Hematopoietic multipotent progenitor cell (in vitro differentiated cells): ENCODE results near the gene PAMR1. TPM values are rescaled to one million over a fixed set of nuclear protein-coding genes. Genes with fewer than 3 reads are reported as not detected.
"Not testable (repeated sequence)": the region's sequence is repeated elsewhere in the genome, so short reads cannot be mapped to it uniquely, and the experiment has no call there.

Experiments
- DNase-seq, 3 donors: peaks; one replicate each; pipeline ENCODE4 v3.0.0-alpha.2; 2011 to 2015; ENCODE audit warnings: low read depth in 2 of 3, low spot score in 2 of 3
- total RNA-seq: library from RNA; depleted of rRNA; stranded (reverse); fragments of >200 nt; gene quantifications from one replicate; pipeline ENCODE4 v1.2.3, GENCODE V29; 2012

The PAMR1 gene
- total RNA-seq, 1 donor = not detected

DNA sequence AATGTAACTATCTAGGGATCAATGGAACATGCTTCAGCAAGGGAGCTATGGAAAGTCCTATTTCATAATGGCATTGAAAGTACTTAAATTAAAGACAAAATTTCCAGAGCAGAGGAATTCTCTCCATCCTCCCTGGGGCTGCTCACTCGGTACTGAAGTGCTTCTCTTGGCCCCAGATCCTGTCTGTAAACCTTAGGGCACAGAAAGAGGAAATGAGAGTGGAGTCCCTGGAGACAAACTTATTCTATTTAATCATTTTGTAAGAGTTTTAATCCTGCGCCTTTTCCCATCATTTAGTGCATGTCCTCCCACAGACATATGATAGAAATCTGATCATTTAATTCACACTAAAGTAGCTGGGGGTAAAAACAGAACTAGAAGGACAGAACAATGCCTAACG is 20.9 kb upstream of the PAMR1 start:
- no peak for DNase-seq

DNA sequence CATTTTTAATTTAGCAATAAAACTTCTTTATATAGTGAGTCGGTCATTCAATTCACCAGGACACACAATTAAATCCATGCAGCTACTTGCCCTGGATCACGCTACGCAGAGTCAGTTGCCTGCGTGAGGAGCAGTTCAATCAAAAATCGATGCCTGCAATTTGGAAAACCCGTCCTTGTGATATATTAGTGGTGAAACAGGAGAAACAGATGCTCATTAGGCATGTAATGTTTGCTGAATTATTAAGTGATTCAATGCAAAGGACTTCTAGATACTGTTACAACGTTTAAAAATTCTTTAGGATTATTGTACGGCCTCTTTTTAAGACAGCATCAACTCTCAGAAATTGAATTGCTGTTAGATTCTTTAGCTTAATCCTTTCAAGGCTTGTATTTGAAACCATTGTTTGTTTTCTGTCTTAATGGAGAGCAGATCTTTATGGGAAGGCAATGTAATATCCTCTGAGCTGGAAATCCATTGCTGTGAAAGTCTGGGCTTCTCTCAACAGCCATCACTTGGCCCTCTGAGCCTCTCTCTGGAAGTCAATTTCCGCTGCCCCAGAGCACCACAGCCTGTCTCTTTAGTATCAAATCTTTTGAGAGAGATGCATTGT is 20.1 kb upstream of the PAMR1 start:
- DNase-seq = no peak

DNA sequence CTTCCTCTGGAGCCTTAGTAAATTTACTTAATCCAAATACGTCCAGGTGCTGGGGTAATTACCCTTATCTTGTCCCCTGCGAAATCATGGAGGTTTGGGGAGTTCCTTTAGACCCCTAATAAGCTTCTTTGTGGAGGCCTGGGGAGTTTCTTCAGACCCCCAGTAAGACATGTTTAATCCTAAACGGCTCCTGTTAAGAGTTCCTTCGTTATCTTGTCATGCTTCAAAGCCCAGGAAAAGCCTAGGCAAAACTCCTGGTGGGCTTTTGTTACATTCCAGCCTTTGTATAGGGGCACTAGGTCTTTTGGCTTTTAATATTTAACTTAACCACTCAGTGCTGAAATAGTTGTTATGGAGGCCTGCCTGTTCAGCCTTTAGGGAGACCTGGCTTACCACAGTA is 18.1 kb upstream of the PAMR1 start:
- DNase-seq = no peak

DNA sequence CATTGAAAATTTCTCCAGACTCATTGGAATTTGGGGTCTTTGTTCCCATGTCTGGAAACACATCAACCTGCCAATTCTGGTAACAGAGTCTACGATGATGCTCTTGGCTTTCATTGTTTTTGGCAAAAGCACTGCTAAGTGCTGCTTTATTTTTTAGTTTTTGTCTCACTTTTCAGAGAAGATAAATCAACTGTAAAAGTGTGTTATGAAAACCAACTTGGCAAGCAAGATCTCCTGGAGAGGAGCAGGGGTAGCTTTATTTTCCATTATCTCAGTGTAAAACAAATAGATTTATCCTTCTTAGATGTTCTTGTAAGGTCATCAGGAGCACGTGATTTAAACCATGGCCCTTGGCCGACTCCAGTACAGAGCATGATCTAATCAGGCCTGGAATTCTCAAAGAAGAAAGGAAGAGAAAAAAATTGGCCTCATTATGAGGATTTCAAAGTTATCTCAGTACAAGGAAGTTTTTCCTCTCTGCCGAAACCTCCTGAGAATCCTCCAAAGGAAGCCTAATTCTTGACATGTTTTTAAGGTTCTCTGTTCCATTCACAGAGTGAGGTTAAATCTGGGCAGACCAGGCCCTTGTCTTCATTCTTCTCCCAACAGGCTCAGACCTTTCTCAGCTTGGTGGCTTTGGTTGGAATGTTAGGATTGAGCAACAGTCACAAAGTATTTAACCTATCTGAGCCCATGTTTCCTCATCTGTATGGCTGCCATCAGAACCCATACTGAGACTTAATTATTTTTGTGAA is 16.4 kb upstream of the PAMR1 start:
- DNase-seq = no peak

DNA sequence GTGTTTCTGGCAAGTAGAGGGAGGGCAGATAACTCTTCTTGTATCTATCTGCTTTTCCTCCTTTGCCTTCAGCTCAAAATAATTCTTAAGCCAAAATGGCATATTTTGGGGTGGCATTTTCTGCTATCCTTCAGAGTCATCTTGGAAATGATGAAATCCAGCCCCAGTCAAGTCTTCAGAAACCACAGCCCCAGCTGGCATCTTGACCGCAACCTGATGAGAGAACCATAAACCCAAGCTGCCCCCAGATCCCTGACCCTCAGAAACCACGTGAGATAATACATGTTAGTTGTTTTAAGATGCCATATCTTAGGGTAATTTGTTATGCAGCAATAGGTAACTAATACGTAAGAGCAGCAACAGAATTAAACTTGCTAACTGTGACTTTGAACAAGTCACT is 15.1 kb upstream of the PAMR1 start:
- DNase-seq = no peak

DNA sequence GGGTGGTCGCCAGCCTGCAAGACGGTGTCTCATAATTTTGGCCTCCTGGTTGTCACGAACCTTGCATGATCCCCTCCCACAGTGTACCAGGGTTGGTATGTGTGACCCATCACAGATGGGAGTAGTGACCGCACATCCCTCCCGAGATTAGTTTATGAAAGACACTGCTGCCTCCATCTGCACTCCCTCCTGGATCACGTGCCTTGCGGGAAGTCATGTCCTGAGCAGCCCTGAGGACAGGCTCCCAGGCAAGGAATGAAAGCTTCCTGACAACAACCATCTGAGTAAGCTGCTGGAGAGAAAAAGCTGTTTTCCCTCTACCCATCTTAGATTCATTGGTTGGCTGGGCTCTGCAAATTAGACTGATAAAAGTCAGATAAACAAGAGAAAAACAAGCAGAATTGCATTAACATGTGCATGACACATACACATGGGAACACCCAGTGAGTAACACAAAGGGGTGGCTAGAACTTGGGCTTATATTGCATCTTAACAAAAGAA is 14.4 kb upstream of the PAMR1 start:
- DNase-seq = no peak

DNA sequence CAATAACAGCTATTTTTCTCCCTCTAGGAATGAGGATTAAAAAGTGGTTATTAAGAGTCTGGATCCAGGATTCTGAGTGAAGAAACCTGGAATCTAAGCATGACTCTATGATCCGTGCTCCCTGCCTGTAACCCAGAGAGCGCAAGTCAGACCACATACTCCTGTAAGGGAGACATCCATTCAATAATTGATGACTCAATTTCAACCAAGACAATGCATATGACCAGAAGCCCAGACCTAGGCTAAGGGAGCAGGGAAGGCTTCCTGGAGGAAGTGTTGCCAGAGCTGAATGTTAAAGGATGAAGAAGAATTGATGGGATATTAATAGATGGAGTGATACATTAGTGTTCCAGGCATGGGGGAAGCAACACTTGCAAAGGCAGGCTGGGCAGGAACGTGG is 13.8 kb upstream of the PAMR1 start:
- no peak for DNase-seq

DNA sequence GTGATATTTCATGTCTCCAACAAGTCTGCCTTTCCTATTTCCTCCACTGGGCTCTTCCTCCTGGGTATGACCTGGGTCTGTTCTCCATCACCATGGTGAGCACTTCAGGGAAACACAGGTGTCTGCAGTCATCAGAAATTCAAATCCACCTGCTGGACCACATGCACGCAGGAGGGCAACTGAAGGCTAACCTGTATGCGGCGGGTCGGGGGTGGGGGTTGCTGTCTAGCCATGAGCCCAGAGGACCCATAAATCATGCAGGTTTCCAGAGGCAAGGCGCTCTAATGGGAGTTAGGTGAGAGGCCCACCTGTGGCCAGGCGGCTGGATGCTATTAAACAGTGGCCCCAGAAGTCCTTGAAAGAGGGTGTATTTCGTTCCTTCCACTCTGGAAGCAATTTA is 11.1 kb upstream of the PAMR1 start:
- no peak for DNase-seq

DNA sequence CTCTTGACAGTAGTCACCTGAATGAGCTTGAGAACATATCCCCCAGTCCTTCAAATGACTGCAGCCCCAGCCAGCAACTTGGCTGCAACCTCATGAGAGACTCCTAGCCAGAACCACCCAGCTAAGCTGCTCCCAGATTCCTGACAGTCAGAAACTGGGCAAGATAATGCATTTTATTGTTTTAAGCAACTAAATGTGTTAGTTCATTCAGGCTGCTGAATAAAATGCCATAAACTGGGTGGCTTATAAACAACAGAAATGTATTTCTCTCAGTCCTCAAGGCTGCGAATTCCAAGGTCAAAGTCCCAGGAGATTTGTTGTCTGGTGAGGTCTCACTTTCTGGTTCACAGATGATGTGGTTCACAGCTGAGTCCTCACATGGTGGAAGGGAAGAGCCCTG is 5.8 kb upstream of the PAMR1 start:
- DNase-seq = no peak

DNA sequence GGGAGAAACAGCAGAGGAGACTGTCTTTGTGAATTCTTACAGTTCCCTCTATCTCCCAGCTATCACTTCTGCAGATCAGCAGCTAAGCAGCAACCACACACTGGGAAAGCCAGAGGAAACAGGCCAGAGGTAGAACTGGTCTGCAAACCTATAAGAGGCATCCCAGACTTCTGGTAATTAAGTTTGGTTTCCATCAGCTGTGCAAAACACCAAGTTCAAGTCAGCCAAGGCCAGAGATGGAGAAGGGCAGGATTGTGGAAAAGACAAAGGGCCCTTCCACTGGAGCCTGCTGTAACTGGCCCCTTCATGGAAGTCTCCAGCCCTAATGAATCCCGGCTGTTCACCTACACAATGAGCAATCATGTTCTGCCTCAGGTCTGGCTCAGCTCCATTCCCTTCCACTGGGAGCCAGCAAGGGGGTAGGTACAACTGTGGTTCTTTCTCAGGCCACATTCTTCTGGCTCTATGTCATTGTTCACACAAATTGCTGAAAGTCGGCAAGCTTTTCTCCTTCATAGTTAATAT is 4.6 kb upstream of the PAMR1 start:
- no peak for DNase-seq

DNA sequence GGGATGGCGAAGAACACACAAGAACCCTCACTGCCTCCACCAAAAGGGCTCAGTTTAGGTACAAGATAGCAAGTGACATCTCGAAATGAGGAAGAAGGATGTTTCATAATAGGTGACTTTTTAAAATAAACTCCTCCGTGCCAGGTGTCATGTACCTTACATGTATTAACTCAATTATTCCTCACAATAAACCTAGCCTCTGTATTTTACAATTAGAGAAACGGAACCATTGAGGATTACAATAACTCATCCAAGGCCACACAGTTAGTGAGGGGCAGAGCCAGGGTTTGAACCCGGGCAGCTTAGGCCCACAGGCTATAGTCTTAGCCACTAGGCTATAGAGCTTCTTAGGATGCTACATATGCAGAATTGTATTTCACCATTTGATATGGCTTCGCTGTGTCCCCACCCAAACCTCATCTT is 965 bp upstream of the PAMR1 start:
- peak in 1 of 3 donors; percentile 23 for DNase-seq

DNA sequence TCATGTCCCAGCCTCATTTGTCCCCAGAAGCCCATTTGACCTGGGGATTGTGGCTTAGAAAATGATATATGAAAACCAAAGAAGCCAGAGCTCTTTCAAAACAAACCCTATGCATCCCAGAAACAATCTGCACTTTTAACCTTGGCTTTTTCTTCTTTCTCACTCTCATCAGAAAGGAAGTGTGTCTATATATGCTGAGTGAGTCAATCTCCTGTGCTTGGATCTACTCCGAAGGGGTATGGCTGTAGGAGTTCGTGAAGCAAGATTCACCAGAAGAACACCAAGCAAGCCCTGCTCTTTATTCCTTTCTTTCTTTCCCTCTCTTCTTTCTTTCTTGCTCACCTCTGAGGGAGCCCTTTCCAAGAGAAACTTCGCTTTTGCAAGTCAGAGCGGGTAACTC is 636 bp downstream of the PAMR1 start:
- DNase-seq = no peak

DNA sequence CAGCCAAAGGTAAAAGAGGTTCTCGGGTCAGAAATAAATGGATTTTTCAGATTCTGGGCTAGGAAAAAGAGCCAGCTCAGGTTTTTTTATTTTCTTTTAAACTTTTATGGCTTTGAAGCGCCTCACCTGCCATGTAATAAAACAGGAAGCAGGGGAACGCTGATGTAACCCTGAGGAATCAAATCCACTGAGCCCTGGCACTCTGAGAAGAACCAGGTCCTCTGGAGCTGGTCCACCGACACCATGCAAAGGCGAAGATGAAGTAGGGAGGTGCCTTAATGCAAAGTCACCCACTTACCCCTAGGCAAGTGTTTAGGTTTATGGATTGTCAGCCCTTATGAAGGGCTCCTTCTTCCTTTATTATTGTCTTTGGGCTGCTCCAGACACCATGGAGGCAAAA is 1.6 kb downstream of the PAMR1 start:
- no peak for DNase-seq

DNA sequence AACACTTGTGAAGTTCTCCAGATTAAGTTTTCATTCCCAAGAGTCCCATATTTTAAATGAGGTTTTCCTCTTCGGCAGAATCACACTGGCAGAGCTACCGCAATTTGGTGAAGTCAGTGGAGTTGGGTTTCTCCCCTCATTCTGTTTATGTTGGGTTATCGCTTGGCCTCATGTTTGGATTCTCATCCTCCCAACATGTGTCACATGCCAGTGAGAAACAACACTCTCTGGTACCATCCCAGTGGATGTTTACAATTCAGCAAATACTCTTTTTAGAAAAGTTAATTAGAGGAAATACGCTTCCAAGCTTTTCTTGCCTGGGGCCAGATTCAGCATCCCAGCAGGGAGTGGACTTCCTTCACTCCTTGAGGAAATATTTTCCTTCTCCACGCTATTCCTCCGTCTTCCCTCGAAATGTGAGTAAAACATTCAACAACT is 2.1 kb downstream of the PAMR1 start:
- DNase-seq = no peak

DNA sequence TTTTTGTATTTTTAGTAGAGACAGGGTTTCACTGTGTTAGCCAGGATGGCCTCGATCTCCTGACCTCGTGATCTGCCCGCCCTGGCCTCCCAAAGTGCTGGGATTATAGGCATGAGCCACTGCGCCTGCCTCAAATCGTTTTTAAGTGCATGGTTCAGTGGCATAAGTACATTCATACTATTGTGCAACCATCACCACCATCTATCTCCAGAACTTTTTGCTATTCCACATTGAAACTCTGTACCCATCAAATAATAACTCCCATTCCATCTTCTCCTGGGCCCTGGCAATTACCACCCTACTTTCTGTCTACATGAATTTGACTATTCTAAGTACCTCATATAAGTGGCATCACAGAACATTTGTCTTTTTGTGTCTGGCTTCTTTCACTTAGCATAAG is 3.3 kb downstream of the PAMR1 start:
- not testable (repeated sequence) for DNase-seq

DNA sequence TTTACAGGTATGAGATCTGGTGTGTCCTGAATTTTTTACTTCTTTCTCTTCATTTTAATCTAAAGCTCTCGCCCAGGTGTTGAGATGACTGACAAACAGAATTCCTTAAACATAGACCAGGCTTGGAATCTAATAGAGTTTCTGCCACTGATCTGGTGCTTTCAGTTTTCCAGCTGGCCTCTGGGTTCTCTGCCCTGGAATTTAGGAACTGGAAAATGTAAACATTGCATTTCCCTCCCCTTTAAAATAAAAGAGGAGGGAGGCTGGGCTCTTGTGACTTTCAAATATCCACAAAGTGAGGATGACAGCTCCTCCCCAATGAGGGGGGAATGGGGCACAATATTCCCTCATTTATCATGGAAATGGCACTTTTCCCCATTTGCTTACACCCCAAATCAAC is 5.0 kb downstream of the PAMR1 start:
- DNase-seq = no peak

DNA sequence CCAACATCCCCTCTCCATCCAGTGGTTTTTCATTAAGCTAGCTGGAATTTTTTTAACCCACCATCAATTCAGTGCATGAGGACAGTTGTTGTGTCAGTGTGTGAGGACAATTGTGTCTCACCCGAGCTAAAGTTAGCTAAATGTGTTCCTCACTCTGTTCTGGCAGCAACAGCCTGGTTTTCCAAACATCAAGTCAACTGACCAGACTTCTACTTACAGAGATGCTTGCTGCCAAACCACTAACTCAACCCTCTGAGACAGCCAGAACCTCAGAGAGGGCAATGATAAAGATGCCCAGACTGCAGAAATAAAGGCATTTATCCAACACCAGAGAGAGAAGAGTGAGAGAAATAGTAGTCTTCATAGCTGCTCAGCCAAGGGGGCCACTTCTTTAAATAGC is 6.7 kb downstream of the PAMR1 start:
- DNase-seq = no peak

DNA sequence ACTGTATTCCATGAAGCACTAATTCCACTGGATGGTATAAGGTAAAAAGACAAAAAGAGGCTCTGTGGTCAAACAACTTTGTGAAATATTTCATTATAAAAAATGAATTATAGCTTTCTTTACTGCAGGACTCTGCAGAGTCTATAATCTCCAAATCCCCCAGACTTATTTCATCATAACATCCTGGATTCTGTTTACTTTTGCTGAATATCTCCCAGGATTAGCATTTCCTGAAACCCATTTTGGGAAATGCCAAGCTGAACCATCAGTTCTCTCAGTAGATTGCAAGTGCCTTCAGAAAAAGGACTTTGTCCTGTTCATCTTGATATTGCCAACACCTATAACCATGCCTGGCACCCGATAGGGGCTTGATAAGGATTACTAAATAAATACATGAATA is 7.9 kb downstream of the PAMR1 start:
- no peak for DNase-seq

DNA sequence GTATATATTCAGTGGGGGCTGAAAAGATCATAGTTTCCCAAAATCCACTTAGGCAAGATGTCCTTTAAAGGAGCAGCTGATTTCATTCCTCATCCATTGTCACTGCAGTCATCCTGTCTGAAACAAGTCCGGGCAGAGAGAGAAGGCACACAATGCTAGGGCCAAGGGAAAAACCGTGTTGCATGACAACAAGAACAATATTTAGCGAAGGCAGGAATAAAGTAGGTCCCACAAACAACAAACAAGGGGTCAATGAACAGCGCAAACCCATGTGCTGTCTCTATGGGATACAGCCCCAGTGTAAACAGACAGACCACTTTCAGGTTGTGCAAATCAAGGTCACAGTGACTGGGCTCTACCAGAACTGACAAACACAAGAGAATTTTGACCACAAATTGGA is 9.0 kb downstream of the PAMR1 start:
- DNase-seq = no peak

DNA sequence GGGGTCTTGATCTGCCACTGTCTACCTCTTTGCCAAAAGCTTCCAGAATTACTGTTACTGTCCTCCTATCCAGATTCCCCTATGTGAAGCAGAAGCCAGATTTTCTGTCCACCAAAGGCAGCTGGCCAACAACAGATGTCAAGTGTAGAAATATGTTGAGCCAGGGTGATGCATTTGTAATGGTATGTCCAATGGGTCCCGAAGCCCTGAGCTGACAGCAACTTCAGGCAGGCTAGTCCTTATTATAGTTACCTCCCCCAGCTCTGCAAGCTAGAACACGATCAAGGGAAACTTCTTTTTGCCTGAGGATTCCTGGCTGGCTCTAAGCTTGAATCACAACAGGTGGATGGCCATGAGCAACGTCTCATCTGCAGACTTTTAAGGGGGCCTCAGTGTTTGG is 10.2 kb downstream of the PAMR1 start:
- no peak for DNase-seq

DNA sequence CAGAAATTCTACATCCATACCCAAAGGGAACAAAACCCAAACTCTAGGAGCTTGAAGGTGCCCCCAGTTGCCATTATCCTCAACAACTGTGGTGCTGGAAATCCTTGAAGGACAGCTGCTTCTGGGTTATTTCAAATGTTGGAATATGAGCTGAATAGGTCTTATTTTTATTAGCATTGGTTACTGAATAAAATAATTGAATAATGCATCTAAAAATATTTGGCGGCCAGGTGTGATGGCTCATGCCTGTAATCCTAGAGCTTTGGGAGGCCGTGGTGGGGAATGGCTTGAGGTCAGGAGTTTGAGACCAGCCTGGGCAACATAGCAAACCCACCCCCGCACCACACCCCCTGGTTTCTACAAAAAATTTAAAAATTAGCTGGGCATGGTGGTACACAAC is 10.9 kb downstream of the PAMR1 start:
- no peak for DNase-seq

DNA sequence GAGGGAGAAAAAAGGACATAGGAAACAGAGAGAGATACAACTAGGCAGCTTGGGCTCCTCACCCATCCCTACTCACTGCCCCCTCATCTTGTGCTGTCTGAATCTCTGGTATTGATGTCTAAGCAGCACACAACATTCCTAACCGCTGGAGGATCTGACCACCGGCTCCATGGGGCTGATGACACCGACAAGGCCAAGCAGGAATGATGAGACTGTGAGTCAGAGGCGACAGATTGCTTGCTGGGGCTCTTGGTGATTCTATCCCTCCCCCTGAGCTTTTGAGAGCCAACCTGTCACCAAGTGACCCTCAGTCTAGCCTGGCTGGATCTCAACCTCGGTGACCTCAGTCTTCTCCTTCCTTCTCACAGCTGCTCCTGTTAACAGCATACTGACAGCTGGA is 13.8 kb downstream of the PAMR1 start:
- no peak for DNase-seq
